Motor neuron (in vitro differentiated cells): Measurements from ENCODE around the gene ADGB. TPM values are rescaled to one million over a fixed set of nuclear protein-coding genes. Genes with fewer than 3 reads are reported as not detected.
"Not testable (repeated sequence)": the region's sequence is repeated elsewhere in the genome, so short reads cannot be mapped to it uniquely, and the experiment has no call there.

Experiments used
- ATAC-seq, 8 experiments: fragments of 200-7000 bp; cut with Tn5 transposase; replicated peaks in 6 of 8; 2 replicates each; pipeline ENCODE4 v1.8.0; 2021; ENCODE audit warnings: mild to moderate bottlenecking in 8 of 8, moderate library complexity in 8 of 8
- H3K27ac ChIP-seq, 2 donors: fragments of 250-450 bp; sonication (Bioruptor Pico); 2 replicates each; pipeline ENCODE4 v1.9.0; 2021; ENCODE audit warnings: antibody characterized with exemption in 2 of 2, mild to moderate bottlenecking in 2 of 2, moderate library complexity in 1 of 2
- H3K4me1 ChIP-seq, 2 donors: fragments of 250-450 bp; sonication (Bioruptor Pico); replicated peaks in 1 of 2; 2 replicates each; pipeline ENCODE4 v1.6.1; 2021; ENCODE audit warnings: antibody characterized with exemption in 2 of 2, mild to moderate bottlenecking in 2 of 2, moderate library complexity in 1 of 2
- H3K4me3 ChIP-seq, 5 donors: fragments of 250-450 bp; sonication (Bioruptor Pico); 2 replicates each; pipeline ENCODE4 v1.9.0; 2021; ENCODE audit warnings: antibody characterized with exemption in 5 of 5, mild to moderate bottlenecking in 5 of 5, moderate library complexity in 4 of 5
- WGBS, 10 experiments: fragments of 450-650 bp; shearing (Covaris generic); methylation state at CpG; one replicate each; pipeline ENCODE4 v1.0.0; 2022; 5-methylcytosine and 5-hydroxymethylcytosine counted together
- in situ Hi-C, 9 experiments: fragments of 400-800 bp; cut with MboI; loops; one replicate each; pipeline ENCODE4 v1.15.0; 2021; ENCODE audit warnings: low sequenced_read_pairs in 9 of 9, low pct_unique_long_range_greater_than_20kb in 2 of 9; ENCODE audit not compliant: unreplicated experiment in 9 of 9
- total RNA-seq, 8 experiments: library from RNA; unstranded; fragments of 300-600 nt; gene quantifications; 2 replicates each; pipeline versions ENCODE4 v1.2.3 to v1.2.4, GENCODE V29; 2022

The ADGB gene
- total RNA-seq: 1 to 10 TPM in 2 of 8 experiments, under 1 TPM in 5, not detected in 1; 0.05 to 2.9 (median 0.27) TPM

GRCh38 chr6:146598772-146599405 lies at the start of gene ADGB:
Gene ADGB (plus strand): TSS chr6:146598972. CDS start chr6:146599041, 69 bp downstream.
- peak; percentile 81 to 100 (median 98) for ATAC-seq
- Histone ChIP-seq H3K27ac (no peak within 1 kb of the TSS), H3K4me1 (no peaks in the 10 kb centered on the region), H3K4me3 (peak within 1 kb of the TSS in 4 of 5 donors; percentile 13 to 26 (median 15))
- 0 to 58% (median 27%) methylated on average over 1 to 3 of the region's 32 CpGs; no CpG with 5 or more reads in 4 of the 10 experiments for WGBS, 10 experiments
- in situ Hi-C loops: no loop called here

- no peak for ATAC-seq
- Histone ChIP-seq H3K4me3 (no peak overlapping the region), H3K4me1 (peaks cover 0 to 11% of the 10 kb centered on the region in 2 donors), H3K27ac (no peak overlapping the region)
- 47 to 98% (median 83%) methylated on average over 1 to 5 of the region's 6 CpGs; no CpG with 5 or more reads in 1 of the 10 experiments for WGBS, 10 experiments
- in situ Hi-C loops: no loop called here
Measured at GRCh38 chr6:146550911-146551310, 47.9 kb upstream of the ADGB start.

- WGBS, 10 experiments: 69 to 100% (median 87%) methylated on average over 2 to 7 of the region's 7 CpGs; no CpG with 5 or more reads in 2 of the 10 experiments
- Histone ChIP-seq H3K4me1 (peaks cover 0 to 11% of the 10 kb centered on the region in 2 donors), H3K4me3 (no peak overlapping the region), H3K27ac (no peak overlapping the region)
- ATAC-seq: no peak
- in situ Hi-C loops: no loop called here
Measured at GRCh38 chr6:146551545-146551944, 47.2 kb upstream of the ADGB start.

- Histone ChIP-seq H3K27ac (no peak overlapping the region), H3K4me1 (peaks cover 0 to 11% of the 10 kb centered on the region in 2 donors), H3K4me3 (no peak overlapping the region)
- peak in 2 of 8 experiments; percentile 56 to 68 for ATAC-seq
- in situ Hi-C loops: no loop called here
- WGBS, 10 experiments: 68 to 96% (median 88%) methylated on average over 2 to 7 of the region's 7 CpGs
Measured at GRCh38 chr6:146553377-146554135, 45.2 kb upstream of the ADGB start.

- in situ Hi-C loops: no loop called here
- WGBS, 10 experiments: 75 to 100% (median 91%) methylated on average over 1 of the region's 1 CpG; no CpG with 5 or more reads in 2 of the 10 experiments
- no peak for ATAC-seq
- H3K27ac ChIP-seq: no peak overlapping the region
- no peak overlapping the region for H3K4me3 ChIP-seq
- H3K4me1 ChIP-seq: no peaks in the 10 kb centered on the region
Measured at GRCh38 chr6:146560607-146561006, 38.2 kb upstream of the ADGB start.

GRCh38 chr6:146566661-146567060 lies 32.1 kb upstream of the ADGB start:
- ATAC-seq, H3K27ac ChIP-seq, H3K4me3 ChIP-seq, H3K4me1 ChIP-seq, in situ Hi-C loops: not testable (repeated sequence)
- WGBS, 10 experiments: 20 to 100% (median 74%) methylated on average over 1 to 2 of the region's 2 CpGs; no CpG with 5 or more reads in 6 of the 10 experiments

GRCh38 chr6:146568619-146569018 lies 30.2 kb upstream of the ADGB start:
- WGBS, 10 experiments: 83 to 100% (median 100%) methylated on average over 1 to 3 of the region's 3 CpGs
- in situ Hi-C loops, H3K27ac ChIP-seq, H3K4me3 ChIP-seq, ATAC-seq, H3K4me1 ChIP-seq: not testable (repeated sequence)

- in situ Hi-C loops: no loop called here
- Histone ChIP-seq H3K4me3 (no peak overlapping the region), H3K4me1 (no peaks in the 10 kb centered on the region), H3K27ac (no peak overlapping the region)
- ATAC-seq: no peak
- 80 to 100% (median 100%) methylated on average over 1 of the region's 1 CpG for WGBS, 10 experiments
Measured at GRCh38 chr6:146574211-146574610, 24.6 kb upstream of the ADGB start.

GRCh38 chr6:146578054-146578453 lies 20.7 kb upstream of the ADGB start:
- in situ Hi-C loops: no loop called here
- no peaks in the 10 kb centered on the region for H3K4me1 ChIP-seq
- no peak overlapping the region for H3K4me3 ChIP-seq
- H3K27ac ChIP-seq: no peak overlapping the region
- ATAC-seq: no peak

GRCh38 chr6:146581968-146582367 lies 16.8 kb upstream of the ADGB start:
- H3K4me1 ChIP-seq: no peaks in the 10 kb centered on the region
- no peak overlapping the region for H3K4me3 ChIP-seq
- in situ Hi-C loops: no loop called here
- WGBS, 10 experiments: 0 to 100% (median 71%) methylated on average over 1 of the region's 1 CpG; no CpG with 5 or more reads in 1 of the 10 experiments
- ATAC-seq: peak in 1 of 8 experiments; percentile 32
- no peak overlapping the region for H3K27ac ChIP-seq

GRCh38 chr6:146582857-146583256 lies 15.9 kb upstream of the ADGB start:
- in situ Hi-C loops: no loop called here
- no peak for ATAC-seq
- H3K27ac ChIP-seq: no peak overlapping the region
- no peaks in the 10 kb centered on the region for H3K4me1 ChIP-seq
- WGBS, 10 experiments: 25 to 97% (median 69%) methylated on average over 1 to 4 of the region's 5 CpGs
- no peak overlapping the region for H3K4me3 ChIP-seq

- ATAC-seq: no peak
- Histone ChIP-seq H3K4me3 (no peak overlapping the region), H3K4me1 (no peaks in the 10 kb centered on the region), H3K27ac (no peak overlapping the region)
- WGBS, 10 experiments: 0 to 100% (median 66%) methylated on average over 1 of the region's 1 CpG
- in situ Hi-C loops: no loop called here
Measured at GRCh38 chr6:146583966-146584365, 14.8 kb upstream of the ADGB start.

- no peak for ATAC-seq
- WGBS, 10 experiments: no CpG with 5 or more reads among the region's 1 CpG
- Histone ChIP-seq H3K4me3 (no peak overlapping the region), H3K27ac (no peak overlapping the region), H3K4me1 (no peaks in the 10 kb centered on the region)
- in situ Hi-C loops: no loop called here
Measured at GRCh38 chr6:146587459-146587858, 11.3 kb upstream of the ADGB start.
